Ishikawa (cell line): ENCODE measurements around the gene ARL10.

Experiments used
- REST ChIP-seq: IDR thresholded peaks from 2 replicates; pipeline ENCODE4 v1.6.1; 2012; ENCODE audit warnings: low read depth, mild to moderate bottlenecking
- TAF1 ChIP-seq: IDR thresholded peaks from 2 replicates; pipeline ENCODE4 v1.6.1; 2012; ENCODE audit warnings: low read depth, mild to moderate bottlenecking
- ZBTB7A ChIP-seq: IDR thresholded peaks from 2 replicates; pipeline ENCODE4 v1.6.1; 2012; ENCODE audit warnings: low read depth

DNA sequence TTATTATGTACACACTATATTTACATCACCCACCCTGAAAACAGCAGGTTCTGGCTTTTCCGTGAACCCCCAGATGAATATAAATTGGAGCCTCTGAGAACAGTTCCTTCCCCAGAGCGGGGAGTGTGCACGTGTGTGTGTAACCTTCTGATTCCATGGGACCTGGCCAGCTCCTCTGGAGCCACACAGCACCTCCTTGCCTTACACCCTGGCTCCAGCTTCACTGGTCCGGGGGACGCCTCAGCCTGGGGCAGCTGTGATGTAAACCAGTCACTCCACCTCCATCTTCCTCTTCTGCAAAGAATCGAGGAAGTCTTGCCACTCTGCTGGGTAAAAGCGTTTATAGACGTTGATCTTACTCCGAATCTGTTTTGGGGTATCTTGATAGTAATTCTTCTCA lies 18.7 kb downstream of the ARL10 start:
- TF ChIP-seq REST (no peak), TAF1 (no peak), ZBTB7A (no peak)
